Stimulated activated CD4-positive, alpha-beta T cell treated with anti-CD3 and anti-CD28 coated beads, Interleukin-4, amount 100 ng/mL, for 4 hours (primary cell): ENCODE data around the gene ANK3.
"Not testable (repeated sequence)": the region's sequence is repeated elsewhere in the genome, so short reads cannot be mapped to it uniquely, and the experiment has no call there.

ENCODE experiments used
- DNase-seq, 2 experiments: peaks; one replicate each; pipeline ENCODE4 v3.0.0-alpha.2; 2020

Gene ANK3

GRCh38 chr10:60073397-60073780 is 316.3 kb downstream of the ANK3 start:
- DNase-seq = no peak

- DNase-seq = no peak
Observed at GRCh38 chr10:60069311-60069710, 320.4 kb downstream of the ANK3 start.

GRCh38 chr10:60050366-60050765 is 339.3 kb downstream of the ANK3 start:
- no peak for DNase-seq

- DNase-seq = no peak
Observed at GRCh38 chr10:60048091-60048501, 341.6 kb downstream of the ANK3 start.

- DNase-seq = no peak
Observed at GRCh38 chr10:60045571-60045970, 344.1 kb downstream of the ANK3 start.

GRCh38 chr10:60044971-60045370 is 344.7 kb downstream of the ANK3 start:
- no peak for DNase-seq

GRCh38 chr10:60044242-60044641 is 345.4 kb downstream of the ANK3 start:
- no peak for DNase-seq

- no peak for DNase-seq
Observed at GRCh38 chr10:60043561-60044241, 346.0 kb downstream of the ANK3 start.

- no peak for DNase-seq
Observed at GRCh38 chr10:60042914-60043313, 346.8 kb downstream of the ANK3 start.

GRCh38 chr10:60042262-60042661 is 347.4 kb downstream of the ANK3 start:
- no peak for DNase-seq

- no peak for DNase-seq
Observed at GRCh38 chr10:60041489-60042133, 348.1 kb downstream of the ANK3 start.

- no peak for DNase-seq
Observed at GRCh38 chr10:60040014-60040662, 349.5 kb downstream of the ANK3 start.

GRCh38 chr10:60035984-60036383 is 353.7 kb downstream of the ANK3 start:
- no peak for DNase-seq

- not testable (repeated sequence) for DNase-seq
Observed at GRCh38 chr10:60035375-60035774, 354.3 kb downstream of the ANK3 start.

- peak in 1 of 2 experiments; percentile 9 for DNase-seq
Observed at GRCh38 chr10:60032723-60033122, 357.0 kb downstream of the ANK3 start.

GRCh38 chr10:60031664-60032063 is 358.0 kb downstream of the ANK3 start:
- DNase-seq = no peak

- DNase-seq = no peak
Observed at GRCh38 chr10:60031183-60031582, 358.5 kb downstream of the ANK3 start.

- DNase-seq = no peak
Observed at GRCh38 chr10:60029475-60029874, 360.2 kb downstream of the ANK3 start.

GRCh38 chr10:60028081-60028480 is 361.6 kb downstream of the ANK3 start:
- no peak for DNase-seq

GRCh38 chr10:60025279-60025678 is 364.4 kb downstream of the ANK3 start:
- DNase-seq = no peak

- DNase-seq = no peak
Observed at GRCh38 chr10:60024506-60024905, 365.2 kb downstream of the ANK3 start.

- DNase-seq = no peak
Observed at GRCh38 chr10:60023155-60023877, 366.4 kb downstream of the ANK3 start.

- no peak for DNase-seq
Observed at GRCh38 chr10:60021361-60021760, 368.3 kb downstream of the ANK3 start.

- no peak for DNase-seq
Observed at GRCh38 chr10:60016794-60017193, 372.9 kb downstream of the ANK3 start.
